G401 (cell line): ENCODE results near the gene ALG14. TPM values are rescaled to one million over a fixed set of nuclear protein-coding genes. Genes with fewer than 3 reads are reported as not detected.
A peak's percentile ranks its signal among the peaks of the same experiment; 100 is the strongest.

Experiments used
- DNase-seq: peaks from one replicate; pipeline ENCODE4 v3.0.0-alpha.2; 2015; ENCODE audit warnings: low spot score
- in situ Hi-C: cut with HindIII; loops from 2 replicates; pipeline ENCODE4 v1.10.0; 2016; ENCODE audit warnings: low sequenced_read_pairs, mixed read lengths
- total RNA-seq: library from RNA; depleted of rRNA; stranded (reverse); fragments of >200 nt; shearing (Covaris generic); gene quantifications from 2 replicates; pipeline ENCODE4 v1.2.3, GENCODE V29; 2014; rRNA removed

ALG14 gene
- total RNA-seq, 1 experiment from 2014 or later, result 1.8 TPM

GRCh38 chr1:94926126-94926914 lies 146.4 kb downstream of the ALG14 start:
- DNase-seq, result peak; percentile 58
- in situ Hi-C loops, result no loop called here

- peak; percentile 78 for DNase-seq
Measured at GRCh38 chr1:94925561-94926125, 147.1 kb downstream of the ALG14 start.

GRCh38 chr1:94925004-94925403 lies 147.7 kb downstream of the ALG14 start:
- in situ Hi-C loops, result no loop called here
- peak; percentile 43 for DNase-seq

More at GRCh38 chr1:94925561-94926125, 147.1 kb downstream of the ALG14 start:
- in situ Hi-C loops, result no loop called here

Other genes starting within 250 kb of the ALG14 start
- 142 and 206 TPM in 2 replicates for gene CNN3, start 145.8 kb downstream of the ALG14 start, total RNA-seq
- gene TLCD4, start 44.4 kb upstream of the ALG14 start, total RNA-seq, result 0.06 and 6.2 TPM in 2 replicates
- 15.6 and 19.6 TPM in 2 replicates for gene RWDD3, start 161.3 kb upstream of the ALG14 start, total RNA-seq